Measurements from ENCODE around the gene SCCPDH.

DNA sequence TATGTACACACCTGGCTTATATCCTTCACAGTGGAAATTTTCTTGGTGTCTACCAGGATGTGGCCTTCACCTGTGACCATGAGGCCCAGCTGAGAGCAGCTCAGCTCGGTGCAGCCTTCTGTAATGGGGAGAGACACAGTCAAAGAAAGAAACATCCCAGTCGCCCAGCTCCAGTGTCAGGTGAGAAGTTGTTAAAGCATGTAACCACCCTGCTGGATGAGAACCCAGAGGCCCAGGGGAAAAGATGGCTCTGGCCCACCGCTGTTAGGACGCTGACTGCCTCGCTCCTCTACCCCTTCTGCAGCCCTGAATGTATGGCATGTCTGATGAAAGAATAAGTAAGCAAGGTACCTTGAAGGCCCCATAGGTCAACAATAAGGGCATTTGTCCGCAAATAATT lies 52.7 kb downstream of the SCCPDH start:
- no peak for TF ChIP-seq EP300 (IDR thresholded peaks at IDR 0.05)
- TF ChIP-seq, protein P1, sequence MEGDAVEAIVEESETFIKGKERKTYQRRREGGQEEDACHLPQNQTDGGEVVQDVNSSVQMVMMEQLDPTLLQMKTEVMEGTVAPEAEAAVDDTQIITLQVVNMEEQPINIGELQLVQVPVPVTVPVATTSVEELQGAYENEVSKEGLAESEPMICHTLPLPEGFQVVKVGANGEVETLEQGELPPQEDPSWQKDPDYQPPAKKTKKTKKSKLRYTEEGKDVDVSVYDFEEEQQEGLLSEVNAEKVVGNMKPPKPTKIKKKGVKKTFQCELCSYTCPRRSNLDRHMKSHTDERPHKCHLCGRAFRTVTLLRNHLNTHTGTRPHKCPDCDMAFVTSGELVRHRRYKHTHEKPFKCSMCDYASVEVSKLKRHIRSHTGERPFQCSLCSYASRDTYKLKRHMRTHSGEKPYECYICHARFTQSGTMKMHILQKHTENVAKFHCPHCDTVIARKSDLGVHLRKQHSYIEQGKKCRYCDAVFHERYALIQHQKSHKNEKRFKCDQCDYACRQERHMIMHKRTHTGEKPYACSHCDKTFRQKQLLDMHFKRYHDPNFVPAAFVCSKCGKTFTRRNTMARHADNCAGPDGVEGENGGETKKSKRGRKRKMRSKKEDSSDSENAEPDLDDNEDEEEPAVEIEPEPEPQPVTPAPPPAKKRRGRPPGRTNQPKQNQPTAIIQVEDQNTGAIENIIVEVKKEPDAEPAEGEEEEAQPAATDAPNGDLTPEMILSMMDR (IDR thresholded peaks at IDR 0.05): no peak

Data from ovary (tissue), 3 donors.